IMR-90 (cell line): ENCODE results near the gene ARHGAP31. TPM values are rescaled to one million over a fixed set of nuclear protein-coding genes. Genes with fewer than 3 reads are reported as not detected.

ENCODE experiments used
- ATAC-seq: fragments of 200-7000 bp; cut with Tn5 transposase; 2 replicates; pipeline ENCODE4 v1.9.1; 2020; ENCODE audit warnings: low read depth, mild to moderate bottlenecking, moderate library complexity
- BruUV-seq: library from RNA; stranded (reverse); fragments of 400-500 nt; replicated peaks from 2 replicates; lab custom pipeline; 2021; lab: Mats Ljungman, UMichigan
- CTCF ChIA-PET: fragments of 300-600 bp; formaldehyde crosslinking; extraction: SDS; loops from one replicate; lab custom pipeline; 2021; ENCODE audit warnings: antibody characterized with exemption; lab: Yijun Ruan, JAX
- POLR2A ChIA-PET: fragments of 300-600 bp; sonication (Branson Sonifier 250); formaldehyde crosslinking; loops from one replicate; lab custom pipeline; 2022; ENCODE audit warnings: antibody characterized with exemption; ENCODE audit not compliant: unreplicated experiment; lab: Charles Lee
- DNase-seq: peaks from one replicate; pipeline ENCODE4 v3.0.0; 2013
- H2AFZ ChIP-seq: replicated peaks from 2 replicates; pipeline ENCODE3; 2013; ENCODE audit warnings: low read length, mild to moderate bottlenecking; ENCODE audit not compliant: poor library complexity
- H2AK5ac ChIP-seq: 2 replicates; pipeline ENCODE4 v1.6.1; 2013; ENCODE audit warnings: low read depth, low read length, inconsistent platforms
- H2AK9ac ChIP-seq: replicated peaks from 2 replicates; pipeline ENCODE3; 2013; ENCODE audit warnings: mild to moderate bottlenecking, low read depth, low read length, moderate library complexity; ENCODE audit not compliant: poor library complexity
- H2BK120ac ChIP-seq: 2 replicates; pipeline ENCODE4 v1.6.1; 2013; ENCODE audit warnings: low read depth, low read length, inconsistent platforms
- H2BK15ac ChIP-seq: 3 replicates; pipeline ENCODE4 v1.6.1; 2013; ENCODE audit warnings: low read depth, low read length, inconsistent platforms
- H2BK20ac ChIP-seq: 2 replicates; pipeline ENCODE4 v1.6.1; 2013; ENCODE audit warnings: low read depth, mild to moderate bottlenecking, inconsistent platforms, low read length, moderate library complexity
- H2BK5ac ChIP-seq: 2 replicates; pipeline ENCODE4 v1.6.1; 2013; ENCODE audit warnings: mild to moderate bottlenecking, low read depth, low read length, inconsistent platforms; ENCODE audit not compliant: poor library complexity, severe bottlenecking
- H3K14ac ChIP-seq: replicated peaks from 2 replicates; pipeline ENCODE4 v1.6.1; 2013; ENCODE audit warnings: low read depth, low read length, inconsistent platforms
- H3K18ac ChIP-seq: 2 replicates; pipeline ENCODE4 v1.6.1; 2013; ENCODE audit warnings: low read depth, low read length, control low read depth
- H3K23ac ChIP-seq: 2 replicates; pipeline ENCODE4 v1.6.1; 2013; ENCODE audit warnings: low read depth, low read length, inconsistent platforms
- H3K27ac ChIP-seq: 2 replicates; pipeline ENCODE4 v1.5.1; 2013; ENCODE audit warnings: mild to moderate bottlenecking, control low read depth, low read length; ENCODE audit not compliant: insufficient read depth
- H3K27me3 ChIP-seq: 2 replicates; pipeline ENCODE4 v1.6.1; 2013; ENCODE audit warnings: low read length; ENCODE audit not compliant: control insufficient read depth, insufficient read depth
- H3K36me3 ChIP-seq: 2 replicates; pipeline ENCODE4 v1.6.1; 2013; ENCODE audit warnings: low read length, mixed read lengths; ENCODE audit not compliant: control insufficient read depth, insufficient read depth
- H3K4ac ChIP-seq: 2 replicates; pipeline ENCODE4 v1.6.1; 2013; ENCODE audit warnings: low read depth, low read length, inconsistent platforms
- H3K4me1 ChIP-seq: 2 replicates; pipeline ENCODE4 v1.6.1; 2013; ENCODE audit warnings: low read length, mixed read lengths; ENCODE audit not compliant: control insufficient read depth, insufficient read depth
- H3K4me2 ChIP-seq: 2 replicates; pipeline ENCODE4 v1.6.1; 2013; ENCODE audit warnings: low read depth, mild to moderate bottlenecking, control low read depth, low read length, moderate library complexity
- H3K4me3 ChIP-seq: 2 replicates; pipeline ENCODE4 v1.5.1; 2013; ENCODE audit warnings: low read depth, mild to moderate bottlenecking, control low read depth, low read length, moderate library complexity; ENCODE audit not compliant: insufficient read depth
- H3K56ac ChIP-seq: 2 replicates; pipeline ENCODE4 v1.6.1; 2013; ENCODE audit warnings: low read length, inconsistent platforms; ENCODE audit not compliant: insufficient read depth; ENCODE audit errors: extremely low read depth
- H3K79me1 ChIP-seq, 2 experiments: 2 replicates each; pipeline ENCODE4 v1.6.1; 2013; ENCODE audit warnings: low read length in 2 of 2, inconsistent platforms in 1 of 2, low read depth in 1 of 2
- H3K9ac ChIP-seq: 2 replicates; pipeline ENCODE4 v1.6.1; 2013; ENCODE audit warnings: low read depth, low read length, control low read depth
- H3K9me1 ChIP-seq: 2 replicates; pipeline ENCODE4 v1.6.1; 2013; ENCODE audit warnings: low read length, inconsistent platforms; ENCODE audit not compliant: insufficient read depth
- H3K9me3 ChIP-seq: 2 replicates; pipeline ENCODE4 v1.6.1; 2013; ENCODE audit warnings: low read length; ENCODE audit not compliant: control insufficient read depth, insufficient read depth
- H4K20me1 ChIP-seq: 2 replicates; pipeline ENCODE4 v1.6.1; 2013; ENCODE audit warnings: low read length, inconsistent platforms; ENCODE audit not compliant: insufficient read depth
- H4K5ac ChIP-seq: 2 replicates; pipeline ENCODE4 v1.6.1; 2013; ENCODE audit warnings: mild to moderate bottlenecking, low read depth, low read length, control low read depth
- H4K8ac ChIP-seq, 2 experiments: 2 replicates each; pipeline ENCODE4 v1.6.1; 2013; ENCODE audit warnings: low read depth in 2 of 2, low read length in 2 of 2, control low read depth in 1 of 2, inconsistent platforms in 1 of 2
- H4K91ac ChIP-seq: 2 replicates; pipeline ENCODE4 v1.6.1; 2013; ENCODE audit warnings: low read depth, low read length, inconsistent platforms; ENCODE audit not compliant: insufficient read depth
- BHLHE40 ChIP-seq: fragments of 150-350 bp; IDR thresholded peaks from 2 replicates; pipeline ENCODE4 v1.6.1; 2016; ENCODE audit warnings: mild to moderate bottlenecking, low read depth, low read length
- CEBPB ChIP-seq: IDR thresholded peaks from 2 replicates; pipeline ENCODE4 v1.6.1; 2012; ENCODE audit warnings: low read depth, low read length, improper control_type of control experiment
- CHD1 ChIP-seq: IDR thresholded peaks from 2 replicates; pipeline ENCODE4 v1.6.1; 2012; ENCODE audit warnings: low read depth, low read length, improper control_type of control experiment
- CTCF ChIP-seq: conservative IDR thresholded peaks from 2 replicates; pipeline ENCODE4 v1.5.1; 2012; ENCODE audit warnings: mild to moderate bottlenecking, low read depth, low read length, improper control_type of control experiment
- ELK1 ChIP-seq: fragments of 150-350 bp; IDR thresholded peaks from 2 replicates; pipeline ENCODE4 v1.6.1; 2016; ENCODE audit warnings: low read depth, mild to moderate bottlenecking, low read length, moderate library complexity, borderline replicate concordance
- FOS ChIP-seq: fragments of 150-350 bp; IDR thresholded peaks from 2 replicates; pipeline ENCODE4 v1.6.1; 2016; ENCODE audit warnings: low read depth, low read length
- MAFK ChIP-seq: IDR thresholded peaks from 2 replicates; pipeline ENCODE4 v1.6.1; 2012; ENCODE audit warnings: low read depth, low read length, improper control_type of control experiment
- MAZ ChIP-seq: IDR thresholded peaks from 2 replicates; pipeline ENCODE4 v1.6.1; 2012; ENCODE audit warnings: low read depth, mild to moderate bottlenecking, low read length, improper control_type of control experiment, moderate library complexity, borderline replicate concordance
- MXI1 ChIP-seq: IDR thresholded peaks from 2 replicates; pipeline ENCODE4 v1.6.1; 2012; ENCODE audit warnings: low read depth, mild to moderate bottlenecking, low read length, moderate library complexity, borderline replicate concordance
- NFE2L2 ChIP-seq: fragments of 150-350 bp; IDR thresholded peaks from 2 replicates; pipeline ENCODE4 v1.6.1; 2016; ENCODE audit warnings: low read depth, mild to moderate bottlenecking, low read length
- POLR2A ChIP-seq: IDR thresholded peaks from 2 replicates; pipeline ENCODE4 v1.6.1; 2012; ENCODE audit warnings: mild to moderate bottlenecking, low read depth, low read length
- RAD21 ChIP-seq: IDR thresholded peaks from 2 replicates; pipeline ENCODE4 v1.6.1; 2012; ENCODE audit warnings: low read length, improper control_type of control experiment
- RCOR1 ChIP-seq: IDR thresholded peaks from 2 replicates; pipeline ENCODE4 v1.6.1; 2012; ENCODE audit warnings: mild to moderate bottlenecking, low read length, improper control_type of control experiment; ENCODE audit not compliant: insufficient replicate concordance
- RFX5 ChIP-seq: IDR thresholded peaks from 2 replicates; pipeline ENCODE4 v1.8.0; 2012; ENCODE audit warnings: low read depth, mild to moderate bottlenecking, low read length, moderate library complexity
- SMC3 ChIP-seq: fragments of 150-350 bp; IDR thresholded peaks from 2 replicates; pipeline ENCODE4 v1.6.1; 2016; ENCODE audit warnings: low read depth, mild to moderate bottlenecking, antibody characterized with exemption, low read length, moderate library complexity
- USF2 ChIP-seq: fragments of 150-350 bp; IDR thresholded peaks from 2 replicates; pipeline ENCODE4 v1.6.1; 2017; ENCODE audit warnings: mild to moderate bottlenecking, antibody characterized with exemption, low read length, low read depth
- WGBS, 2 experiments: methylation state at CpG; one replicate each; pipeline versions ENCODE4 v1.1.5 to v1.1.7; 2013; ENCODE audit warnings: missing lambda C conversion rate in 2 of 2; ENCODE audit not compliant: insufficient read length in 1 of 2; ENCODE audit errors: extremely low coverage in 2 of 2; 5-methylcytosine and 5-hydroxymethylcytosine counted together
- dilution Hi-C: fragments of 300-500 bp; cut with HindIII; formaldehyde crosslinking; loops from one replicate; pipeline ENCODE4 v1.14.3; 2018; ENCODE audit warnings: low sequenced_read_pairs; ENCODE audit not compliant: unreplicated experiment
- in situ Hi-C: fragments of 300-500 bp; cut with MboI; formaldehyde crosslinking; loops from 3 replicates; pipeline ENCODE4 v1.14.3; 2019; ENCODE audit warnings: low sequenced_read_pairs, inconsistent platforms, mixed read lengths
- intact Hi-C: fragments of 100-400 bp; cut with micrococcal nuclease; formaldehyde crosslinking; loops from 2 replicates; pipeline ENCODE4 v1.10.0; 2022
- polyA plus RNA-seq, 3 experiments: library from polyadenylated mRNA; depleted of rRNA; stranded (reverse); fragments of >200 nt; gene quantifications; 2 replicates each; pipeline ENCODE4 v1.2.3, GENCODE V29; 2012; ENCODE audit warnings: low replicate concordance in 1 of 3
- total RNA-seq: library from RNA; depleted of rRNA; stranded (reverse); fragments of >200 nt; gene quantifications from 2 replicates; pipeline ENCODE4 v1.2.3, GENCODE V29; 2012

ARHGAP31 gene
- total and polyA plus RNA-seq, 2 of the 4 experiments (the other 2 are of a cell fraction): 6.6 to 7.7 TPM

- no peak overlapping the region for H2AFZ ChIP-seq
- H2AK5ac ChIP-seq: peak overlapping the region; percentile 62; the same call in 1 of the 2 replicates
- intact Hi-C loops (no loop called here), in situ Hi-C loops (no loop called here), dilution Hi-C loops (no loop called here)
- no peak overlapping the region for H3K9ac ChIP-seq
- peaks cover 21 to 80% of the 10 kb centered on the region in 2 experiments for H3K79me1 ChIP-seq
- peaks cover 30% of the 10 kb centered on the region for H3K9me1 ChIP-seq
- no peak overlapping the region; the same call in 1 of the 2 replicates for H4K91ac ChIP-seq
- peak overlapping the region in 1 of 2 experiments; percentile 87; a peak in 2 of 4 replicates for H4K8ac ChIP-seq
- no peaks in the 10 kb centered on the region for H3K27me3 ChIP-seq
- H2BK5ac ChIP-seq: peak overlapping the region; percentile 61
- H3K23ac ChIP-seq: peak overlapping the region; percentile 34; the same call in 1 of the 2 replicates
- peak overlapping the region; percentile 5; the same call in 1 of the 2 replicates for H3K27ac ChIP-seq
- H3K4me1 ChIP-seq: peaks cover 19% of the 10 kb centered on the region
- H3K18ac ChIP-seq: no peak overlapping the region
- H3K36me3 ChIP-seq: peaks cover 5% of the 10 kb centered on the region
- WGBS, 2 experiments: no CpG with 5 or more reads among the region's 4 CpGs
- peak overlapping the region; percentile 77 for H2BK120ac ChIP-seq
- no TSS peak for BruUV-seq
- POLR2A ChIA-PET: no interaction called here
- DNase-seq (no peak), ATAC-seq (no peak)
- peak overlapping the region; percentile 88 for H3K4ac ChIP-seq
- no peak overlapping the region for H3K56ac ChIP-seq
- peak overlapping the region; percentile 43; the same call in 1 of the 3 replicates for H2BK15ac ChIP-seq
- no peak overlapping the region for H2AK9ac ChIP-seq
- H3K14ac ChIP-seq: peak overlapping the region; percentile 51; the same call in 1 of the 2 replicates
- no peak overlapping the region for H4K5ac ChIP-seq
- H2BK20ac ChIP-seq: peak overlapping the region; percentile 77
- no peaks in the 10 kb centered on the region; the same call in 1 of the 2 replicates for H4K20me1 ChIP-seq
- no peak overlapping the region for H3K4me3 ChIP-seq
- CTCF ChIA-PET: no interaction called here
- TF ChIP-seq CHD1 (no peak), RCOR1 (no peak), NFE2L2 (no peak), USF2 (no peak), CEBPB (no peak), BHLHE40 (no peak), MAZ (no peak), CTCF (no peak), RFX5 (no peak), FOS (no peak), MXI1 (no peak), POLR2A (no peak), ELK1 (no peak), SMC3 (no peak), MAFK (no peak), RAD21 (no peak)
- no peak overlapping the region for H3K4me2 ChIP-seq
- no peaks in the 10 kb centered on the region for H3K9me3 ChIP-seq
Observed at GRCh38 chr3:119309591-119309990, 15.4 kb downstream of the ARHGAP31 start.
